HG03039 (cell line): ENCODE data around the gene PSMC5.
"Not testable (repeated sequence)": the region's sequence is repeated elsewhere in the genome, so short reads cannot be mapped to it uniquely, and the experiment has no call there.

ENCODE experiments used
- ATAC-seq: cut with Tn5 transposase; IDR thresholded peaks from one replicate; pipeline ENCODE4 v1.9.1; 2021; ENCODE audit warnings: mild to moderate bottlenecking, moderate library complexity; ENCODE audit not compliant: unreplicated experiment

Gene PSMC5

DNA sequence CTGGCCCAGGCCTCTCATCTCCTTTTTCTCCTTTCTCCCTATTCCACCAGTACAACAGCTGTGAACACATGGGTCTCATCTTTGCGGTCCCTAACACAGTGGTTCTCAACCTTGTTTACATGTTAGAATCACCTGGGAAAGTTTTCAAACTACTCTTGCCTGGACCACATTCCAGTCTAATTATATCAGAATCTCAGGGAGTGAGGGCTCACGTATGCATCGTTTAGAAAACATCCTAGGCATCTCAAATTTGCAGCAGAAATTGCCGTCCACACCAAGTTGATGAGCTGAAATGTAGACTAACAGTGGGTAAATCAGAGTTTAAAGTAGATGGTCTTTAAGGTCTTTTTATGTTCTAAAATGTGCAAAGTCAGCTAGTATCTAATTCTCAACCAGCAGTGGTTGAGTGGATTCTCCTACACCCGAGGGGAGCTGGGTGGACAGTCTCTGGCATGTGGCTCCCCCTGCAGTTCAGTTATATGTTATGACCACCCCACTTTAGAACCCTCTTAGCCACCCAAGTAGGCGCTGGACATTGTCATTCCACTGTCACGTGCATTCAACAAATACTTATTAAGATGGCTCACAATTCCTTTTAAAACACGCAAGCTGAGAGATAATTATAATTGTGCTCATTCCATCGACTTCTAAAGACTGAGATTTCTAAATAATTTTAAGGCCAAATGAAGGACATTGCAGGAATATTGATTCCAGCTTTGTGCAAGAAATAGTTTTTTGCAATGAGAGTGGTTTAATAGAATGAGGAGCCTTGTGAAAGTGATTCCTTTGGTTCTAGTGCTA, 42.5 kb downstream of the PSMC5 start:
- ATAC-seq: not testable (repeated sequence)

DNA sequence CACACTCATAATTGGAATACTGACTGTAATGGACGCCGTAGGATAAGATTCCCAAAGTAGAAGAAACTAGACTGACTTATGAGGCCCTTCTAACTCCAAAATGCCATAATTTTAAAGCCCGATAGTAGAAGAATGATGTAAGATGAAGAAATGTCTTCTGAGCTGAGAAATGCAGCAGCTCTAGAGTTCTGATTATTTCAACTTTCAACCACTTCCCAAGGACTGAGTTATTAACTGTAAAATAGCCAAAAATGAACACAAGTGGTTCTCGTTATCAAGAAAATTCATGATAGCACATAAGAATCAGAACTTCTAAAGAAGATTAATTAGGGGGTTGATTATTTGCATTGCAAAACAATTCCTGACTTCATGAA, 43.0 kb downstream of the PSMC5 start:
- ATAC-seq: not testable (repeated sequence)

DNA sequence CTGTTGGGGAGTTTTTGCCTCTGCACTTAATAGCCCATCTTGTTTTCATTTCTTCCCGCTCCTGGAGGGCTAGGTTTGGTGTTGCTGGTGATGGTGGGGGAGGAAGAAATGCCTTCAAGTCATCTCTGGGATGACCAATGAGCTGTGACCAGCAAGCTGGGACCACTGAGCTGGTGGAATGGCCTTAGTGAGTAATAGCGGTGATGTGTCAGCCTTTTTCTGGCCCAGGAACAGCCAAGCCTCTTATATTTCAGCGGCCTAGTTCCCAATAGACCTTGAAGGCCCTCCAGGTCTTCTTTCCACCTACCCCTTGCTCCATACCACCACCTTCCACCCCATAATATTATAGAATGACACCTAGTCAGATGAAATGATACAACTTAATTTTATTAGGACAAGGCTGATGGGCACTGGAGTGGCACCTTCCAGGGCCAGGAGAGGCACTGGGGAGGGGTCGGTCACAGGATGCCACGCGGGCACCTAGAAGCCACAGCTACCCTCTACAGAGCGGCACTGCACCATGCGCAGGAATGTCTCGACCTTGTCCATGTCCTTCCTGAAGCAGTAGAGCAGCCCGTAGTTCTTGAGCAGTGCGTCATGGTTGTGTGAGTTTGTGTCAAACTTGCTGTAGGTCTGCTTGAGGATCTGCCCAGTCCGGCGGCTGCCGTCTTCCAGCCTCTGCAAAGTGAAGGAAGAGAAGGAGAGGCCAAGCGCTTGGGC, 44.6 kb downstream of the PSMC5 start:
- not testable (repeated sequence) for ATAC-seq

DNA sequence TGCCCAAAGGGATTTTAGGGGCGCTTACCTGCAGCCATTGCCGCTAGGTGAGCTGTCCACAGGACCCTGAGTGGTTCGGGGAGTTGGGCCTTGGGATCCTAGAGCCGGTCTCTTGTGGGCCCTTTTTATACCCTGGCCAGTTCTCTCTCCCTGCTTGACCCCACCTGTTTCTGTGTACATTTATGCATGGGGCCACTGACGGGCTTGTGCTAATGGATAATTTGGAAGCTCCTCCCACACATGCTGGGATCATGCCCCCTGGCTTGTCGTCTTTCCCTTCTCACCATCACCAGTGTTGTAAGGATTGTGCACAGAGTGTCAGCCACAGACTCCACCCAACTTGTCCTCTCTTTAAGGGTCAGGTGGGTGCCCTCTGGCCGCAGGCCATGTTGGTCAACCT, 46.3 kb downstream of the PSMC5 start, which contains the start of gene CSH2:
TSS of gene CSH2 (minus strand) at position 101 of the 400 bp plus-strand sequence. CDS start at position 38, 63 bp downstream.
- ATAC-seq: not testable (repeated sequence)

DNA sequence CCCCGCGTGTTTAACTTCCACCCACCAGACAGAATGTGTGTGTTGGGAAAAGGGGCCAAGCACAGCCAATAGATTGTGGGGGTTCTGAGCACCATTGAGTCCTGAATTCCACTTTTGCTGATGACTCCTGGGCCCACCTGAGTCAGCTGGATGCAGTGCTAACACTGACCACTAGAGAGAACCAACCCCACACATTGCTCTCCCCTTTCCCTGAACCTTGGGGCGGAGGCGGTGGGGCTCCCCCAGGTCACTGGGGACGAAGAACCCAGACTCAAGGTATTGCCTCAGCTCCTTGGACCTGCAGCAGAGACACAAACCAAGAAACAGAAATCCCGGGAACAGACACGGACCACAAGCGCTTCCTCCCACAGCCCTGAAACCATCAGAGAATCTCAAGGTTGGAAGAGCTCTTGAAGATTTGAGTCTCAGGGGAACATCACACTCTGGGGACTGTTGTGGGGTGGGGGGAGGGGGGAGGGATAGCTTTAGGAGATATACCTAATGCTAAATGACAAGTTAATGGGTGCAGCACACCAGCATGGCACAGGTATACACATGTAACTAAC, 46.9 kb downstream of the PSMC5 start:
- not testable (repeated sequence) for ATAC-seq

DNA sequence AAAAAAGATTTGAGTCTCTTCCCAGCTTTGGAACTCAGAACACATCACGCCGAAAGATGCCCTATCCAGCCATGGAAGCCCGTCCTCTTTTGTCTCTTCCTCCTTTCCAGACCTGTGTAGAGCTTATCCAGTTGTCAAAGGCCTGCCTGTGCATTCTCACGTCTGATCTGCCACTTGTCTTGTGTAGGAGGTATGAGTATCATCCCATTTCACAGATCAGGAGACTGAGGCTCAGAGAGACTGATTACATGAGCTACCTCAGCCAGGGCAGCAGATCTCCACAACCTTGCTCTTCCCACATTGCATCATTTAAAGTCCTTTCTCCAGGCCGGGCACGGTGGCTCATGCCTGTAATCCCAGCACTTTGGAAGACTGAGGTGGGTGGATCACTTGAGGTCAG, 47.5 kb downstream of the PSMC5 start:
- ATAC-seq: not testable (repeated sequence)

DNA sequence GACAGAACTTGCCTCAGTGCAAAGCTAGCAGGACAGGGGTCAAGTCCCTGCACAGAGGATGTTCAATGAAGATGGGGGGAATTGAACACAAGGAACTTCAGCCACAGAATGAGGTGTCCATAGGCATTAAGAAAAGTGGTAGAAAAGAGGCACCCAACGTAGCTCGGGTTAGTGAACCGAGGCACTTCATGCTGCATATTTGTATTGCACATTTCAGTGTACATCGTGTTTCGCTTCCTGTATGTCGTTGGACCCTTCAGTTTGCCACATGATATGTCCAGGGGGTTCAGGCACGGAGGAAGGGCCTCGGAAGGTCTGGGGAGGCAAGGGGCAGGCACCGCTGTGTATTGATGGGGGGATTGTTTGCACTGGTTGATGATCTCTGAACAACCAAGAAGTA, 51.2 kb downstream of the PSMC5 start:
- ATAC-seq: not testable (repeated sequence)

DNA sequence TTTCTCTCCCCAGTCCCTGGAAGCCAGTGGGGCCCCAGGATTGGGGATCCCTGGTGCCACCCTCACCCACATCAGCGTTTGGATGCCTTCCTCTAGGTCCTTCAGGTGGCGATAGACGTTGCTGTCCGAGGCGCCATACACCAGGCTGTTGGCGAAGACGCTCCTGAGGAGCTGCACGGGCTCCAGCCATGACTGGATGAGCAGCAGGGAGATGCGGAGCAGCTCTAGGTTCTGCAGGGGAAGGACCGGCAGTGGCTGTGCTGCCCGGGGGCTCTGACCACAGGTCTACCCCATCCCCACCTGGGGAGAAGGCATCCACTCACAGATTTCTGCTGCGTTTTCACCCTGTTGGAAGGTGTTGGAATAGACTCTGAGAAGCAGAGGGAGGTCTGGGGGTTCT, 53.5 kb downstream of the PSMC5 start:
- no peak for ATAC-seq

DNA sequence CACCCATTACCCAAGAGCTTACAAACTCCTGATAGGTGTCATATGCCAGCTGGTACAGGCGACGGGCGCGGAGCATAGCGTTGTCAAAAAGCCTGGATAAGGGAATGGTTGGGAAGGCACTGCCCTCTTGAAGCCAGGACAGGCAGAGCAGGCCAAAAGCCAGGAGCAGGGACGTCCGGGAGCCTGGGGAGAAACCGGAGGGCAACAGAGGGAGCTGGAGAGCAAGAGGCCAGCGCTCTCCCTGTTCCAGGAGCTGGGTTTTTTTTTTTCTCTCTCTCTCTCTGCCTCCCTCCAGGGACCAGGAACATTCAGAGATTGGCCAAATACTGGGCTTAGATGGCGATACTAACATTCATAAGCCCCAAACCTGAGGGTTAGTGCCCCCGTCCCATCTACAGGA, 54.1 kb downstream of the PSMC5 start:
- not testable (repeated sequence) for ATAC-seq
